ENCODE results near the gene STKLD1.

- TF ChIP-seq CTCF (conservative IDR thresholded peaks at IDR 0.05; ENCODE audit: low read length), result no peak
- TF ChIP-seq EZH2phosphoT487 (IDR thresholded peaks at IDR 0.05; ENCODE audit: borderline replicate concordance), result no peak
Measured at GRCh38 chr9:133344071-133344470, 32.1 kb upstream of the STKLD1 start.

All from Loucy (cell line).